GM20000 (cell line): Measurements from ENCODE around the gene KMT2E.
A peak's percentile ranks its signal among the peaks of the same experiment; 100 is the strongest.

ENCODE experiments used
- DNase-seq: peaks from one replicate; pipeline ENCODE4 v3.0.0; 2012; ENCODE audit warnings: low spot score
- TF ChIP-seq, protein P1 (sequence below): IDR thresholded peaks from 2 replicates; pipeline ENCODE4 v1.5.1; 2012; ENCODE audit warnings: mild to moderate bottlenecking, control low read depth; ENCODE audit errors: extremely low read depth, missing control alignments

The KMT2E gene

DNA sequence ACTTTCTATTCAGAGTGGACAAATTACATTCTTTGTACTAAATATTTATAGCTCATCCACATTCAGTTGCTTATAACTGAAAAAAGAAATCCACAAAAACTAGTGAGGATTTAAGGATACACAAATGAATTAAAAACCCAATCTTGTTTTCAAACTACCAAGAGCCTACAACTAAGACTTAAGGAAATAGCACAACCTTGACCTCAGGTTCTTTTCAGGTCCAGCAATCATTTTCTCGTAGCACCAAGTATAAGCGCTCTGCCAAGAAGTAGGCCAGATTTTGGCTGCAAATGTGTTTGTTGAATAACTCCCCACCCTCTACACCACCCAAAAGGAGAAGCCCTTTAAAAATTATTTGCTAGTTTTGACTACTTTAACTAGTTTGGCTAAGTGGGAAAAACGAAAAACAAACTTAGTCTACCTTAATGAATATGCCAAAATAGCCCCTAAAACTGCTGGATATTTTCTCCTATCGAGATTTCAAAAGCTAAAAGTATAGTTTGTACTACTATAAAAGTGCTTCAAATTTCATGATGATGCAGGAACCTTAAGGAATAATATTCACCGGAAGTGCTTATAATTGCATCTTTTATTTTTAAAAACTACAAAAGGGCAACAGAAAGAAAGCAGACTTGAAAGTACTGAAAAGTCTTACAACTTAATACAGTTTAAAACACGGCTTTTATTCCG, 2.7 kb upstream of the KMT2E start:
- TF ChIP-seq, protein P1, sequence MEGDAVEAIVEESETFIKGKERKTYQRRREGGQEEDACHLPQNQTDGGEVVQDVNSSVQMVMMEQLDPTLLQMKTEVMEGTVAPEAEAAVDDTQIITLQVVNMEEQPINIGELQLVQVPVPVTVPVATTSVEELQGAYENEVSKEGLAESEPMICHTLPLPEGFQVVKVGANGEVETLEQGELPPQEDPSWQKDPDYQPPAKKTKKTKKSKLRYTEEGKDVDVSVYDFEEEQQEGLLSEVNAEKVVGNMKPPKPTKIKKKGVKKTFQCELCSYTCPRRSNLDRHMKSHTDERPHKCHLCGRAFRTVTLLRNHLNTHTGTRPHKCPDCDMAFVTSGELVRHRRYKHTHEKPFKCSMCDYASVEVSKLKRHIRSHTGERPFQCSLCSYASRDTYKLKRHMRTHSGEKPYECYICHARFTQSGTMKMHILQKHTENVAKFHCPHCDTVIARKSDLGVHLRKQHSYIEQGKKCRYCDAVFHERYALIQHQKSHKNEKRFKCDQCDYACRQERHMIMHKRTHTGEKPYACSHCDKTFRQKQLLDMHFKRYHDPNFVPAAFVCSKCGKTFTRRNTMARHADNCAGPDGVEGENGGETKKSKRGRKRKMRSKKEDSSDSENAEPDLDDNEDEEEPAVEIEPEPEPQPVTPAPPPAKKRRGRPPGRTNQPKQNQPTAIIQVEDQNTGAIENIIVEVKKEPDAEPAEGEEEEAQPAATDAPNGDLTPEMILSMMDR, result no peak
- DNase-seq, result no peak

DNA sequence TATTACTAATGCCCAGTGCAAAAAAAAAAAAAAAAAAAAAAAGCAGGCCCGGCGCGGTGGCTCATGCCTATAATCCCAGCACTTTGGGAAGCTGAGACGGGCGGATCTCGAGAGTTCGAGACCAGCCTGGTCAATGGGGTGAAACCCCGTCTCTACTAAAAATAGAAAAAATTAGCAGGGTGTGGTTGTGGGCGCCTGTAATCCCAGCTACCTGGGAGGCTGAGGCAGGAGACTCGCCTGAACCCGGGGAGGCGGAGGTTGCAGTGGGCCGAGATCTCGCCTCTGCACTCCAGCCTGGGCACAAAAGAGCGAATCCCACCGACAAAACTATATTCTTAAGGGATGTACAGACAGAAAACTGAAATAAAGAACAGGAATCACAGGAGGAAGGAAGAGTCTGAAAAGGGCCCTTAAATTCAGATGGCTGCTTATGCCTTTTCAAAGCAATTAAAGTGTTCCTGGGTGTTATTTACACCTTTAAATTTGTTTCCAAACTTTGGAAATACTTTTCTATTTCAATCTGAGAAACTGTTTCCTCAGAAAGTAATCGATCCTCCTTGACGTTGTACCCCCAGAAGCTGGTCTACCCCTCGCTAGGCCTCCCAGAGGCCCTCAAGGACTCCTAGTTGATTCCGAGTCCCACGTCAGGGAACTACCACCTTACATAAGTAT, 2.0 kb upstream of the KMT2E start:
- TF ChIP-seq, protein P1, result no peak
- DNase-seq, result no peak

DNA sequence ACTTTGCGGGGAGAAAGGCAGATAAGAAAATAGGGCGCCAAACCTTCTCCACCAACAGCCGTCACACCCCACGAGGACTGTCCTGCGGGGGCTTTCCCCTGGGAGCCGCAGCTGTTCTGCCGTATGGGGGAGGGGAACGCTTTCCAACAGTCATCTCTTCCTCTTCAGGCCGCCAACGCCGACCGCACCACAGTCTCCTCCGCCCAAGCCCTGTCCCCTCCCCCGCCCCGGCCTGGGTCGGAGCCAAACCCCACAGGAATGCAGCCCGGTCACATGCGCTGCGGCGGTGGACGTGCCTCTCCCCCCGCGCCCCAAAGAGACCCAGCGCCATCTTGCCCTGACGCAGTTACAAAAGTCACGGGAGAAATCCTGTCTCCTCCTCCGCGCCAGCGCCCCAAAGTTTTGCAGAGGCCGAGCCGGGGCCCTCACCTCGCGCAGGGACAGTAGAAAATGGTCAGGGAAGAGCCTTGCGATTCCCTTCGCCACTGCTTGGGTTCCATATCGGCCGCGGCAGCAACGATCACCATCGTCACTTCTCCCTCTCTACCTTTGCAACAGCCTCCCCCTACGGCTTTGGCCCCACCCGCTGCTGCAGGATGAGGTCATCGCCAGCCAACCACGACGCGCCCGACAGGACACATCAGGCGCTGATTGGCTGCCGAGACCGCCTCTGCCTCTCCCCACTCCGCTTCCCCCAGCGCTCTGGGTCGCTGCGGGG, 1.3 kb upstream of the KMT2E start:
- TF ChIP-seq, protein P1, result no peak

DNA sequence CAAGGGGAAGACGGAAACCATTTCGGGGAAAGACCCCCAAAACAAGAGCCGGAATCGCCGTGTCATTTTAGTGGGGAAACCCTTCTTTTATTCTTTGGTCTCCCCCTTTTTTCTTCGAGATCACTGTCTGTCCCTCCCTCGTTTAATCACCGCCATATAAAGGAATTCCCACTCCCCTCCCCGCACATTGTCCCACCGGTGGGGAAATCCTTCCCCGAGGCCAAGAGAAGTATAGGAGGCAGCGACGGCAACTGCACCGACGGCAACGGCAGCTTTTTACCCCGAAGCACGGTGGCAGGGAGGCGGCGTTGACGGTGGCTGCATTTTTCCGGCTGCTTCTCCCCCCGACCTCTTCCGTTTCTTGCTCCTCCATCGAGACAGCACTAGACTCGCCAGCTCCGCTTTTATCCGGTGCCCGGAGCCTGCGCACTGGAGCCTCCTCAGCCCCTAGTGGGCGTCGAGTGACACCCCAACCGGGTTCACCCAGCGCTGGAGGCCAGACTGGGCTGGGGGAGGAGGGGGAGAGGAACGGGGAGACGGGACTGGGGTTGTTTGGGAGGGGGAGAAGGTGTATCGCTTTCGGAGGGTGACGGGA, 687 bp upstream of the KMT2E start:
- DNase-seq, result peak; percentile 87
- TF ChIP-seq, protein P1, result no peak

More for the DNA sequence above, 1.3 kb upstream of the KMT2E start:
- peak; percentile 95 for DNase-seq

DNA sequence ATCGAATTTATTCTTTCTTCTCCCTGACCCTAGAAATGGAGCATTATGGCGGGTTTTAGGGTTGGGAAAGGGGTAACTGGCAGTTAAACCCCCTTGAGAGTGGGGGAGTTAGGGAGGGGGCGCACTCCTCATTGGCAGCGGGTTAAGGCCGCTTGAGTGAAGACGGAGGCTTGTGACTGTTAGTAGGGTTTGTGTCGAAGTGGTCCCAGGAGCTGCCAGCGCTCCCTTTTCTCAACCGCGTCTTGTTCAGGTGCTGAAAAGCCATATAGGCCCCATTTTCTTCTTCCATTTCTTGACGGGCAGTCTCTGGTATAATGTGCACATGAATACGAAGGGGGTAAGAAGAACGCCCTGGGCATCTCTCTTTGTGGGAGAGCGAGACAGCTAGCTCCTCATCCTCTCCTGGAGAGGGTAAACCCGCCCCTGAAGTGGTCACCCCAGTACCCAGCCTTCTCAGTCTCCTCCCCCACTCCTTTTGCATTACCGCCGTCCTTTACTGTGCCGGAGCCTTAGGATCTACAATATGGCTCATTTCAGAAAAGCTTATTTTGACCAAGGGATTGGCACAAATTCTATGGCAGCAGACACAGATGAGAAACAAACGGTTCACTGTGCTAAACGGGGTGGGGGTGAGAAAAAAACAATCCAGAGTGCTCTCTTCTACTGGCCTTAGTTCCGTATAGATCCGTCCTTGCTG, 836 bp downstream of the KMT2E start:
- TF ChIP-seq, protein P1, result no peak
- DNase-seq, result peak; percentile 57

DNA sequence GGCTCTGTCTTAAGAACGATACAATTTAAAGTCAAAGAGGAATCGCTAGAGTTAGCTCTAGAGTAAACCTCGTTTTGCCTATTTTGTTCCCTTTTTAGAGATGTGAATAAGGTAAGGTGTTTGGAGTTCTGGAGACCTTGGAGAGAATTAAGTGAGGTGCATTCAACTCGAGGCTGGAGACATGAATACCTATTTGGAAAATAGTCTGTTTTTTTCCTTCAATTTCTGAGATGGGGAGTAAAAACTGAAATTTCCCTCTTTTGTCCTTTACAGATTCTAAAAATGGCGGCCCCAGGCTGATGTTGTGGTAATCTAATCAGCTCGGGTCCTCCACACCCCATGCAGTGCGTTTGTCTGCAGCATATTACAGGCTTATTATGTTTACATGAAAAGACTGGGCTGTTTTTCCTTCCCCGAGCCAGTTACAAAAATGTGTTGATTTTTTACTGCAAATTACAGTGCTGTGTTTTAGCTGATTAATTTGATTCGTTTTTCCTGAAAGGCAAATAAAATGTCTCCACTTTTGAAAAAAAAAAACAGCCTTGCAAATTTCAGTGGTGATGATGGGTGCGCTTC, 1.5 kb downstream of the KMT2E start:
- TF ChIP-seq, protein P1, result no peak
- DNase-seq, result peak; percentile 27
